HFF-Myc (cell line): ENCODE results near the gene NR2F1.

Experiments used
- DNase-seq: peaks from one replicate; pipeline ENCODE4 v3.0.0-alpha.2; 2011; ENCODE audit warnings: low read depth; ENCODE audit errors: extremely low read depth
- H3K4me3 ChIP-seq: replicated peaks from 2 replicates; pipeline ENCODE4 v1.5.1; 2011; ENCODE audit warnings: low read depth, mild to moderate bottlenecking, control low read depth, low read length
- CTCF ChIP-seq: IDR thresholded peaks from 2 replicates; pipeline ENCODE4 v1.5.1; 2012; ENCODE audit warnings: mild to moderate bottlenecking, low read depth, low read length, control low read depth; ENCODE audit errors: missing control alignments

Gene NR2F1

GRCh38 chr5:93584596-93585040, 1.6 kb downstream of the NR2F1 start:
- no peak for TF ChIP-seq CTCF
- H3K4me3 ChIP-seq = peak overlapping the region; percentile 67
- no peak for DNase-seq

- no peak for DNase-seq
- no peak for TF ChIP-seq CTCF
- H3K4me3 ChIP-seq = peak overlapping the region; percentile 67
Measured at GRCh38 chr5:93585041-93585766, 2.2 kb downstream of the NR2F1 start.

- no peak for TF ChIP-seq CTCF
- H3K4me3 ChIP-seq = peak overlapping the region; percentile 67
- no peak for DNase-seq
Measured at GRCh38 chr5:93585767-93586385, 2.9 kb downstream of the NR2F1 start.

- no peak overlapping the region for H3K4me3 ChIP-seq
- no peak for DNase-seq
- TF ChIP-seq CTCF = no peak
Measured at GRCh38 chr5:93586736-93587596, 3.9 kb downstream of the NR2F1 start.

- no peak overlapping the region for H3K4me3 ChIP-seq
- no peak for DNase-seq
- no peak for TF ChIP-seq CTCF
Measured at GRCh38 chr5:93587597-93588351, 4.8 kb downstream of the NR2F1 start.
